GM04503 (cell line): ENCODE data around the gene S100A8.
"Not testable (repeated sequence)": the region's sequence is repeated elsewhere in the genome, so short reads cannot be mapped to it uniquely, and the experiment has no call there.

Source experiments
- DNase-seq: peaks from one replicate; pipeline ENCODE4 v3.0.0-alpha.2; 2012; ENCODE audit warnings: low read depth

The S100A8 gene

GRCh38 chr1:153415850-153416570 is 25.1 kb upstream of the S100A8 start, which contains the start of gene S100A7A:
S100A7A (plus strand) TSS chr1:153416520; CDS start chr1:153418083, 1,563 bp downstream.
- DNase-seq: no peak

GRCh38 chr1:153413961-153414360 is 23.1 kb upstream of the S100A8 start:
- not testable (repeated sequence) for DNase-seq

- DNase-seq: not testable (repeated sequence)
Observed at GRCh38 chr1:153407274-153407673, 16.4 kb upstream of the S100A8 start.

- not testable (repeated sequence) for DNase-seq
Observed at GRCh38 chr1:153405825-153406599, 15.1 kb upstream of the S100A8 start.

- no peak for DNase-seq
Observed at GRCh38 chr1:153404768-153405167, 13.9 kb upstream of the S100A8 start.

- DNase-seq: no peak
Observed at GRCh38 chr1:153404086-153404635, 13.3 kb upstream of the S100A8 start.

GRCh38 chr1:153403421-153404085 is 12.7 kb upstream of the S100A8 start:
- no peak for DNase-seq

GRCh38 chr1:153402226-153402625 is 11.4 kb upstream of the S100A8 start:
- DNase-seq: no peak

- DNase-seq: no peak
Observed at GRCh38 chr1:153401461-153401860, 10.6 kb upstream of the S100A8 start.

GRCh38 chr1:153400244-153400643 is 9.4 kb upstream of the S100A8 start:
- DNase-seq: no peak

GRCh38 chr1:153399401-153400055 is 8.7 kb upstream of the S100A8 start:
- DNase-seq: no peak

- DNase-seq: no peak
Observed at GRCh38 chr1:153397924-153398651, 7.2 kb upstream of the S100A8 start.

- no peak for DNase-seq
Observed at GRCh38 chr1:153397051-153397923, 6.4 kb upstream of the S100A8 start.

GRCh38 chr1:153396461-153396860 is 5.6 kb upstream of the S100A8 start:
- no peak for DNase-seq

- DNase-seq: no peak
Observed at GRCh38 chr1:153395776-153396175, 4.9 kb upstream of the S100A8 start.

- DNase-seq: no peak
Observed at GRCh38 chr1:153395136-153395685, 4.3 kb upstream of the S100A8 start.

GRCh38 chr1:153394391-153394790 is 3.5 kb upstream of the S100A8 start:
- no peak for DNase-seq

- no peak for DNase-seq
Observed at GRCh38 chr1:153393926-153394325, 3.1 kb upstream of the S100A8 start.

- no peak for DNase-seq
Observed at GRCh38 chr1:153392822-153393221, 1.9 kb upstream of the S100A8 start.

- no peak for DNase-seq
Observed at GRCh38 chr1:153392258-153392657, 1.4 kb upstream of the S100A8 start.
